Measurements from ENCODE around the gene ABCA12.

DNA sequence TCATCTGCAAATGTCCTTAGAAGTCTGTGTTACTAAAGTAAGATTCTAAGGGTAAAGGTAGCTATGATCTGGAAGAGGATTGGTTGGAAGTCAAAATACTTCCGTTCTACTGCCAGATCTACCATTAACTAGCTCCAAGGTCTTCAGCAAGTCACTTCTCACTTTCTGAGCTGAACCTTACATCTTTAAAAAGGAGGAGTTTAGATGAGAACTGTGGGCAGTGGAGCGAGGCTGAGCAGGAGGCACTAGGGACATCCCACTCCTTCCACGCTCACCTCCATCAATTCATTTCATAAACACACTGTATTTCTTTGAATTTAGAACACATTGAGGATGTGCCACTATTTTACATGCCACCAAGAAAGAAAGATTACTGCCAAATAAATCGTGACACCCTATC, 143.0 kb downstream of the ABCA12 start:
- TF ChIP-seq, protein P1, sequence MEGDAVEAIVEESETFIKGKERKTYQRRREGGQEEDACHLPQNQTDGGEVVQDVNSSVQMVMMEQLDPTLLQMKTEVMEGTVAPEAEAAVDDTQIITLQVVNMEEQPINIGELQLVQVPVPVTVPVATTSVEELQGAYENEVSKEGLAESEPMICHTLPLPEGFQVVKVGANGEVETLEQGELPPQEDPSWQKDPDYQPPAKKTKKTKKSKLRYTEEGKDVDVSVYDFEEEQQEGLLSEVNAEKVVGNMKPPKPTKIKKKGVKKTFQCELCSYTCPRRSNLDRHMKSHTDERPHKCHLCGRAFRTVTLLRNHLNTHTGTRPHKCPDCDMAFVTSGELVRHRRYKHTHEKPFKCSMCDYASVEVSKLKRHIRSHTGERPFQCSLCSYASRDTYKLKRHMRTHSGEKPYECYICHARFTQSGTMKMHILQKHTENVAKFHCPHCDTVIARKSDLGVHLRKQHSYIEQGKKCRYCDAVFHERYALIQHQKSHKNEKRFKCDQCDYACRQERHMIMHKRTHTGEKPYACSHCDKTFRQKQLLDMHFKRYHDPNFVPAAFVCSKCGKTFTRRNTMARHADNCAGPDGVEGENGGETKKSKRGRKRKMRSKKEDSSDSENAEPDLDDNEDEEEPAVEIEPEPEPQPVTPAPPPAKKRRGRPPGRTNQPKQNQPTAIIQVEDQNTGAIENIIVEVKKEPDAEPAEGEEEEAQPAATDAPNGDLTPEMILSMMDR (IDR thresholded peaks at IDR 0.05; ENCODE audit: low read depth, low read length) = no peak
- no peak for TF ChIP-seq EZH2phosphoT487 (IDR thresholded peaks at IDR 0.05; ENCODE audit: low read depth)
